Karpas-422 (cell line): ENCODE results near the gene SLC17A9. TPM values are rescaled to one million over a fixed set of nuclear protein-coding genes. Genes with fewer than 3 reads are reported as not detected.

ENCODE experiments used
- DNase-seq: peaks from one replicate; pipeline ENCODE4 v3.0.0-alpha.2; 2015
- H2AFZ ChIP-seq: fragments of 200-600 bp; sonication (generic); 2 replicates; pipeline ENCODE4 v1.6.1; 2014; ENCODE audit warnings: antibody characterized with exemption, low read length, mixed read lengths
- H3K27ac ChIP-seq: fragments of 200-600 bp; sonication (generic); 2 replicates; pipeline ENCODE4 v1.5.1; 2014; ENCODE audit warnings: mild to moderate bottlenecking, low read length, moderate library complexity
- H3K27me3 ChIP-seq: fragments of 200-600 bp; sonication (generic); 2 replicates; pipeline ENCODE4 v1.6.1; 2014; ENCODE audit warnings: low read length, mixed read lengths
- H3K36me3 ChIP-seq: fragments of 200-600 bp; sonication (generic); 2 replicates; pipeline ENCODE4 v1.6.1; 2014; ENCODE audit warnings: low read length, mixed read lengths; ENCODE audit not compliant: insufficient read depth
- H3K4me1 ChIP-seq: fragments of 200-600 bp; sonication (generic); 2 replicates; pipeline ENCODE4 v1.6.1; 2014; ENCODE audit warnings: mild to moderate bottlenecking, low read length, mixed read lengths
- H3K4me2 ChIP-seq: fragments of 200-600 bp; sonication (generic); 2 replicates; pipeline ENCODE4 v1.6.1; 2014; ENCODE audit warnings: low read length, low read depth, mild to moderate bottlenecking; ENCODE audit not compliant: poor library complexity, severe bottlenecking
- H3K4me3 ChIP-seq: fragments of 200-600 bp; sonication (generic); 2 replicates; pipeline ENCODE4 v1.5.1; 2014; ENCODE audit warnings: mild to moderate bottlenecking, antibody characterized with exemption, low read length, mixed read lengths
- H3K79me2 ChIP-seq: fragments of 200-600 bp; sonication (generic); 2 replicates; pipeline ENCODE4 v1.6.1; 2014; ENCODE audit warnings: mild to moderate bottlenecking, low read length, mixed read lengths
- H3K9ac ChIP-seq: fragments of 200-600 bp; sonication (generic); 2 replicates; pipeline ENCODE4 v1.6.0; 2014; ENCODE audit warnings: low read length
- H3K9me2 ChIP-seq: fragments of 200-600 bp; sonication (generic), shearing (Covaris generic); replicated peaks from 2 replicates; pipeline ENCODE4 v1.6.0; 2014; ENCODE audit warnings: mild to moderate bottlenecking, low read length, moderate library complexity; ENCODE audit not compliant: insufficient read depth
- H3K9me3 ChIP-seq: fragments of 300-700, 200-600 bp; sonication (generic); 2 replicates; pipeline ENCODE4 v1.6.1; 2014; ENCODE audit warnings: low read length, mixed read lengths
- H4K20me1 ChIP-seq: fragments of 200-600 bp; sonication (generic); 2 replicates; pipeline ENCODE4 v1.6.1; 2014; ENCODE audit warnings: mild to moderate bottlenecking, antibody characterized with exemption, low read length, low read depth; ENCODE audit not compliant: insufficient read depth
- total RNA-seq: library from RNA; depleted of rRNA; stranded (reverse); fragments of >200 nt; shearing (Covaris generic); gene quantifications from 2 replicates; pipeline ENCODE4 v1.2.3, GENCODE V29; 2014; ENCODE audit warnings: low replicate concordance; rRNA removed

SLC17A9 gene
- 15.9 and 22.1 TPM in 2 replicates for total RNA-seq

- Histone ChIP-seq H4K20me1 (no peaks in the 10 kb centered on the region), H3K9me2 (no peaks in the 10 kb centered on the region), H3K4me3 (peak within 1 kb of the TSS; percentile 98), H3K36me3 (peaks cover 27% of the 10 kb centered on the region), H3K79me2 (peaks cover 36% of the 10 kb centered on the region), H3K9me3 (peaks cover 4% of the 10 kb centered on the region; the same call in 1 of the 2 replicates), H3K9ac (peak within 1 kb of the TSS; percentile 95), H3K4me2 (peak within 1 kb of the TSS; percentile 97), H3K27me3 (no peaks in the 10 kb centered on the region), H3K4me1 (peaks cover 34% of the 10 kb centered on the region), H2AFZ (peak within 1 kb of the TSS; percentile 42; the same call in 1 of the 2 replicates), H3K27ac (peak within 1 kb of the TSS; percentile 95)
- DNase-seq, result peak; percentile 94
These were observed at the start of gene SLC17A9 for GRCh38 chr20:62952373-62952967. Gene SLC17A9, plus strand, starts transcription at chr20:62952709. Its CDS starts 122 bp downstream, at chr20:62952831.

DNA sequence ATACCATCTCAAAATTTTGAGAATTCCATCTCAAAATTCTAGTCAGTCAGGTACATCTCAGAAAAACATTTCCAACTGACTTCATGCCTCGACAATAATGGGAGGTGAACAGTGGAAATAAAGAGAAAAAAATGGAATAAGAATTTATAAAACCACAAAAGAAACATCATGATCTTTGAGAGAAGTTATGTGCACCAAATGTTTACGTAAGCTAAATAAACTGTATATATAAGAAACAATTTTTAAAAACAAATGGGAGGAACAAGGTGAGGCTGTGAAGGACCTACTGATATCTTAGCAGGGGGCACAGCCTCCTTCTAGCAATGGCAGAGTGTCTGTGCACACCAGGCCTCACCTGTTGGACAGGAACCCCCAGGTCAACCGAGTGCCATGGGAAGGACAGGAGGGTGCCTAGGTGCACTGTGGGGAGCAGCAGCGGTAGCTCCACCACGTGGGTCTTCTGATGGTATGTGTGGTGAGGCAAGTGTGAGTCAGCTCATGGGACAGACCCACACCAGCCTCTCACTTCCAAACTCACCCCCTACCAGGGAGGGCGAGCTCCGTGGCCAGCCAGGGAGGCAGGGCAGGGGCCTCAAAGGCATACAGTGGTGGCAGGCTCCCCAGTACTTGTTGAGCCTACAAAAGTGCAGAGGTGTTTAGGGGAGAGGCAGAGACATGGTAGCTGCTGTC, 49.4 kb upstream of the SLC17A9 start:
- H3K4me1 ChIP-seq, result peaks cover 24% of the 10 kb centered on the region
- H3K36me3 ChIP-seq, result peaks cover 64% of the 10 kb centered on the region
- no peak overlapping the region for H3K27ac ChIP-seq
- peaks cover 9% of the 10 kb centered on the region for H4K20me1 ChIP-seq
- no peak overlapping the region for H3K4me2 ChIP-seq
- no peaks in the 10 kb centered on the region for H3K27me3 ChIP-seq
- H3K9me3 ChIP-seq, result no peaks in the 10 kb centered on the region
- no peak overlapping the region for H2AFZ ChIP-seq
- H3K4me3 ChIP-seq, result no peak overlapping the region
- H3K9ac ChIP-seq, result no peak overlapping the region
- no peaks in the 10 kb centered on the region for H3K9me2 ChIP-seq
- DNase-seq, result no peak
- peaks cover 17% of the 10 kb centered on the region for H3K79me2 ChIP-seq

DNA sequence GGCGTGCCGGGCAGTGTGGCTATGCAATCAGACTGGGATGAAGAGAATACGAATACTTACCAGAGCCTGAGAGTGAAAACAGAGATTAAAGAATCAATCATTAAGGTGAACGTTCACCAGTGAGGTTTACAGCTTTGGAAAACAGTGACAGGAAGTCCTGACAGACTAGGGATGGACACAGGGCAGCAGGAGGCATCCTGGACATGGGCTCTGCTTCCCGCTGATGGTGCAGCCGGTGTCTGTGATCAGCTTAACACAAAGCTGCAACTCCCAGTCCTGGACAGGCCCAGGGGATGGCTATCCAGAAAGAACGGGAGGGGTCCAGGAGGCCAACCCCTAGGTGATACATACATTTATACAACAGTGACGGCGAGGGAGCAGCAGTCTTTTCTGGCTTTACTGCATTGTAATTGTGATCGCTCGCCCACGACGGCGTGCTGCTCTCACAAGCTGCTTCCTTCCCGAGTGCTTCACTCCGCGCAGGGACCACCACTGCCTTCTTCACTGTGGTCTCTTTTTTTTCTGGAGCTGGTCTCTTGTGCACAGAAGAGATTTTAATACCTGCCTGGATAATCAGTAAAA, 46.9 kb upstream of the SLC17A9 start:
- no peaks in the 10 kb centered on the region for H3K9me2 ChIP-seq
- no peaks in the 10 kb centered on the region for H3K9me3 ChIP-seq
- no peak overlapping the region for H3K27ac ChIP-seq
- H3K4me3 ChIP-seq, result no peak overlapping the region
- no peak for DNase-seq
- H3K27me3 ChIP-seq, result no peaks in the 10 kb centered on the region
- no peak overlapping the region for H3K9ac ChIP-seq
- peaks cover 14% of the 10 kb centered on the region for H3K4me1 ChIP-seq
- peaks cover 29% of the 10 kb centered on the region for H3K79me2 ChIP-seq
- peaks cover 54% of the 10 kb centered on the region for H3K36me3 ChIP-seq
- H4K20me1 ChIP-seq, result peaks cover 31% of the 10 kb centered on the region
- no peak overlapping the region for H3K4me2 ChIP-seq
- no peak overlapping the region for H2AFZ ChIP-seq

- peaks cover 59% of the 10 kb centered on the region for H3K36me3 ChIP-seq
- H3K4me2 ChIP-seq, result no peak overlapping the region
- H4K20me1 ChIP-seq, result peaks cover 35% of the 10 kb centered on the region
- H3K9me3 ChIP-seq, result no peaks in the 10 kb centered on the region
- DNase-seq, result no peak
- H2AFZ ChIP-seq, result no peak overlapping the region
- H3K27me3 ChIP-seq, result no peaks in the 10 kb centered on the region
- peaks cover 8% of the 10 kb centered on the region for H3K4me1 ChIP-seq
- no peak overlapping the region for H3K27ac ChIP-seq
- H3K9ac ChIP-seq, result no peak overlapping the region
- no peak overlapping the region for H3K4me3 ChIP-seq
- H3K79me2 ChIP-seq, result peaks cover 34% of the 10 kb centered on the region
- no peaks in the 10 kb centered on the region for H3K9me2 ChIP-seq
These were observed 46.3 kb upstream of the SLC17A9 start for GRCh38 chr20:62906209-62906608.

GRCh38 chr20:62906647-62907375, 45.7 kb upstream of the SLC17A9 start:
- Histone ChIP-seq H3K4me2 (no peak overlapping the region), H4K20me1 (peaks cover 41% of the 10 kb centered on the region), H3K9me2 (no peaks in the 10 kb centered on the region), H3K79me2 (peaks cover 41% of the 10 kb centered on the region), H2AFZ (no peak overlapping the region), H3K27ac (no peak overlapping the region), H3K27me3 (no peaks in the 10 kb centered on the region), H3K4me1 (peaks cover 2% of the 10 kb centered on the region; the same call in 1 of the 2 replicates), H3K9ac (no peak overlapping the region), H3K9me3 (no peaks in the 10 kb centered on the region), H3K4me3 (no peak overlapping the region), H3K36me3 (peaks cover 61% of the 10 kb centered on the region)
- DNase-seq, result no peak

GRCh38 chr20:62907384-62908317, 44.9 kb upstream of the SLC17A9 start:
- peaks cover 44% of the 10 kb centered on the region for H4K20me1 ChIP-seq
- H3K4me3 ChIP-seq, result no peak overlapping the region
- H3K4me2 ChIP-seq, result no peak overlapping the region
- H3K9ac ChIP-seq, result no peak overlapping the region
- no peaks in the 10 kb centered on the region for H3K9me3 ChIP-seq
- no peak overlapping the region for H2AFZ ChIP-seq
- peaks cover 58% of the 10 kb centered on the region for H3K36me3 ChIP-seq
- H3K9me2 ChIP-seq, result no peaks in the 10 kb centered on the region
- peaks cover 49% of the 10 kb centered on the region for H3K79me2 ChIP-seq
- H3K27me3 ChIP-seq, result no peaks in the 10 kb centered on the region
- H3K4me1 ChIP-seq, result no peaks in the 10 kb centered on the region
- peak; percentile 65 for DNase-seq
- no peak overlapping the region for H3K27ac ChIP-seq

DNA sequence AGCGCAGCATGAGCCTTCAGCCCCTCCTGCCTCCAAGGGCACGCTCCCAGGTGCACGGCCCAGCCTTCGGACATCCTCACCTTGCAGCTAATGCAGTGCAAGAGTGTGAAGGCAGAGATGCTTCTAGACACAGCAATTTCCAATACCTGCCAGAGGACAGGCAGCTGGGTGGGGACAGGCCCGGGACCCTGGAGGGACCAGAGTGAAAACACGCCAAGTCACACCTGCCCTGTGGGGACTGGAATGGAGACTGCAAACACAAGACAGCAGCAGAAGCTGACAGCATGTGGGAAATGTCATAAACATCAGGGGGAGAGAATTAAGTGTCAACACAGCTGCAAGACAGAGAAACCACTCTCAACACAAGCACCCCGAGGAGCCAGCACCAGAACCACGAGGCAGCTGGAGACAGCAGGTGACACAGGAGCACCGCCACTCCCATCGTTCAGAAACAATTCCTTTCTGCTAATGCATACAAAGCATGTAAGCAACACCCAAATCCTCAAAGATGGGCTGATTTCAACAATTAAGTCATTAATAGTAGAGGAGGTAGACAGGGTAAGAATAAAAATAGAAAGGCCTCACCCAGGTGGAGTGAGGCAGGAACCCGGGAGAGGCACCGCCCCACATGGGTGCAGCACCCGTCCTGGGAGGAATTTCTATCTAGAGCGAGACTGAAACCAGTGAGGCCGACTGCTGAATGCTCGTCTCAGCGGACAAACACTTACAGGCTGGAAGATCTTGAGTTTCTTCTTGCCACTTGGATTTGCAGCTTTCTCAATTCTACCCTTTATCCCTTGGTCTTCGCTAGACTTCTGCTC, 43.3 kb upstream of the SLC17A9 start:
- Histone ChIP-seq H3K27ac (no peak overlapping the region), H3K36me3 (peaks cover 51% of the 10 kb centered on the region), H3K4me3 (no peak overlapping the region), H3K9me3 (no peaks in the 10 kb centered on the region), H2AFZ (no peak overlapping the region), H3K9me2 (no peaks in the 10 kb centered on the region), H3K4me2 (no peak overlapping the region), H3K4me1 (peaks cover 2% of the 10 kb centered on the region; the same call in 1 of the 2 replicates), H3K79me2 (peaks cover 64% of the 10 kb centered on the region), H3K27me3 (no peaks in the 10 kb centered on the region), H3K9ac (no peak overlapping the region), H4K20me1 (peaks cover 56% of the 10 kb centered on the region)
- no peak for DNase-seq
